Left lobe of liver (tissue), 2 donors: Measurements from ENCODE around the gene RASSF4. TPM values are rescaled to one million over a fixed set of nuclear protein-coding genes. Genes with fewer than 3 reads are reported as not detected.

Experiments
- ATAC-seq: fragments of 200-7000 bp; cut with Tn5 transposase; one replicate; pipeline ENCODE4 v1.9.1; 2020; ENCODE audit warnings: mild to moderate bottlenecking, moderate library complexity
- DNase-seq: peaks from one replicate; pipeline ENCODE4 v3.0.0-alpha.2; 2020; ENCODE audit warnings: low spot score
- total RNA-seq: library from RNA; stranded (reverse); gene quantifications from one replicate; pipeline ENCODE4 v1.2.1, GENCODE V29; 2021
- donor health status: DM: no; HTN: no; CAD: no; lungs with moderate emphysema.
- donor health status: DM: no; HTN: yes; CAD: no.

Gene RASSF4
- total RNA-seq, 1 donor from 2014 or later = 25.0 TPM

DNA sequence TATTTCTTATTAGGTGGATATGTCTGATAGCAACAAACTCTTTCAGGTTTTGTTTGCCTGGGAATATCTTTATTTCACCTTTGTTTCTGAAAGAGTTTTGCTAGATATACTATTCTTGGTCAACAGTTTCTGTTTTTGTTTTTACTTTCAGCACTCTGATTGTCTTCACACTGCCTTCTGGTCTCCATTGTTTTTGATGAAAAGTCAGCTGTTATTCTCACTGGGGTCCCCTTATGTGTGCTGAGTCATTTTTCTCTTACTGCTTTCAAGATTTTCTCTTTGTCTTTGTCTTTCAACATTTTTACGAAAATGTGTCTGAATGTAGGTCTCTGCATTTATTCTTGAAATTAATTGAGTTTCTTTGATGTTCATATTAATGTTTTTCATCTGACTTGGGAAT lies 15.2 kb upstream of the RASSF4 start:
- no peak for DNase-seq
- ATAC-seq = no peak

DNA sequence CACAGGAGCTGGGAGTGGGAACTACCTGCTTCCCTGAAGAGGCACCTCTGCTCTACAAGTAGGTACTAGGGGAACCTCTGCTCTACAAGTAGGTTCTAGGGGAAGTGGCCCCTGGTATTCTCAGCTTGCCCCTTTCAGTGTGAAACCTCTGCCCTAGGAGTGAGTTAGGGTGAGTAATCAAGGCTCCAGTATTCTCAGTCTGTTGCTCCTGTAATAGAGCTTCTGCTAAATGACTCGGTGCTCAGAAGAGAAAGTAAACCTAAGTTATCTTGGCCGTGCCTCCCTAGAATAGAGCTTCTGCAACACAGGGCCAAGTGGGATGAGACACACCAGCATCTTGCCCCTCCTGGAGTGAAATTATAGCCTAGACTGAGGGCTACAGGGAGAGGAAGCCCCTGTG lies 13.4 kb upstream of the RASSF4 start:
- ATAC-seq = peak; percentile 23
- no peak for DNase-seq

DNA sequence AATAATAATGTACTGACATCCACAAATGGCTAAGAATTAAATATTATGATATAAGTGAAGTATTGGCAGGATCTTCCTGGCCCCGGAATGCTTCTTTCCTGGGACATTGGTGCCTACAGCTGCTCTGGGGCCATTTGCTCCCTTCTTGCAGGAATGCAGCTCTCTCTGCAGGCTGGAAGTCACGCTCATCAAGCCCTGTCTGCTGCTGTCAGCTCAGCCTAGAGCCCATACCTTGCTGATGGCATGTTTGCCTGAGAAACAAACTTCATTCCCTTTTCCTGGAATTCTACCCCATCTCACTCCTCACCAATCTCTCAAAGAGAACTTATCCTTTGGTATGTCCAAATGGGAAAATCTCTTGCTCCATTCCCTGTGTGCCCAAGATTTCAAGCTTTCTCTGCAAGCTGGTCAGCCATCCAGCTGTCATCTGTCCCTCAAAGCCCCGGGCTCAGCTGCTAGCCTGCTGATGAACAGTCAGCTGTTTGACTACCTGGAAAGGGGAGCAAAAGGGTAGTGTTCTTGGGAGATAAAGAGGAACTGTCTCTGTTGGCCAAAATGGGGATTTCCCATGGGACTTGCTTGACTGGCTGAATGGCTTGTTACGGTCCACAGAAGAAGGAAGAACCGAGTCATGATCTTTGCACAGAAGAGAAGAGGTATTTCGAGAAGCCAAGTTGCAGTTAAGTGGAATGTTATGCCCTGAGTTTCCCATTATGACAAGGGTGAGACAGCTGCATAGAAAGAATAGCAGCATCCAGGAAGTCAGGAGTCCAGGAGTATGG lies 12.0 kb upstream of the RASSF4 start:
- ATAC-seq (no peak), DNase-seq (peak; percentile 26)

DNA sequence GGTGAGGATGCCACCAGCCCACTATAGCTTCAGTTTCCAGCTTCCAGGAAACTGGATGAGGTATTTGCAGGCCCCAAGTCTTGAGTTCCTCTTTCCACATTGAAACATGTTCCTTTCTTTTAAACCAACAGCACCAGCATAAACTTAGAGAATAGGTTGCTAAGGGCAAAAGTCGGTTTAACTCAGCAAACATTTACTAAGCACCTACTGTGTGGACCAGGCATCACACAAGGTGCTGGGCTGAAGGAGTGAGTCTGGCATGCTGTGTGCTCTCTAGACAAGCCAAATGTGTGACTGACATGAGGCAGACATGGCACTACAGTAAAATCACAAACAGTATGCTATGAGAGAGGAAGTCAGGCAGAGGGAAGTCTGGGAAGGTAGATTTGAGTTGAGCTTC lies 11.0 kb upstream of the RASSF4 start:
- DNase-seq (no peak), ATAC-seq (no peak)

DNA sequence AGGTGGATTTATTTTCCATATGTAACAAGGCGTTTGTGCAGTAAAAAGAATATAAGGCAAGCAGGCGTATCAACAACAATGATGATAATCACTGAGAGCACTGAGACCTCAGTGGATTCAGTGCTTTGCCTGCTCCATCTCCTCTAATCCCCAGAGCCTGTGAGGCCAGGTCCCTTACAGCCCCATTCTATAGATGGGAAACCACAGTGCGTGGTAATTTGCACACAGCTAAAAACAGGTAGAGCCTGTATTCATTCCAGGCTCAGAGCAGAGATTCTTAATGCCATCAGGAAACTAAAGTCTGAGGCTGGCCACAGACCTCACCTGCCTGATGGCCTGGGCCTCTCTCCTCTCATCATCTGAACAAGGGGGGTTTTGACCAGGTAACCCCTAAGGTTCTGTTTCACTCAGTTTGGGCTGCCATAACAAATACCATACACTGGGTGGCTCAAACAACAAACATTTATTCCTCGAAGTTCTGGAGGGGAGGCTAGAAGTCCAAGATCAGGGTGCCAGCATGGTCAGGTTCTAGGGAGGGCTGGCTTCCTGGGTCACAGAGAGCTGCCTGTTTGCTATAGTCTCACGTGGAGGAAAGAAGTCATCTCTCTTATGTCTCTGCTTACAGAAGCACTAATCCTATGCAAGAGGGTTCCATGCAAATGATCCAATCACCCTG lies 10.3 kb upstream of the RASSF4 start:
- ATAC-seq (no peak), DNase-seq (no peak)

DNA sequence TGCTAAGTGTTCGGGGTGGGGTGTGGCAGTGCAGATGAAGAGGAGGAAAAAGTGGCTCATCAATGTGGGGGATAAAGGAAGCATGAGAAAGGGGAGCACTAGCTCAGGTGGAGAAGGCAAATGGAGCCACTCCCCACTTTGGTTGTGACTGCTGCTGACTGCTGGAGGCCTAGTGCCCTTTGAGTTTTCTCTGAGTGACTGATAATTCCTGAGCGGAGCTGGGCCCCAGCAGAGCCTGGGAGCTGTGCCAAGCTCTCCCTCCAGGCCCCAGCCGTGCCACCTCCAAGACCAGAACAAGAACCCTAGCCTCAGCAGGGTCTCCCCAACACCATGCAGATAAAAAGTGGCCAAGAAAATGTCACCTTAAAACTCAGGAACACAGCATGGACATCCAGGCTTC lies 9.7 kb upstream of the RASSF4 start:
- ATAC-seq = no peak
- peak; percentile 27 for DNase-seq

DNA sequence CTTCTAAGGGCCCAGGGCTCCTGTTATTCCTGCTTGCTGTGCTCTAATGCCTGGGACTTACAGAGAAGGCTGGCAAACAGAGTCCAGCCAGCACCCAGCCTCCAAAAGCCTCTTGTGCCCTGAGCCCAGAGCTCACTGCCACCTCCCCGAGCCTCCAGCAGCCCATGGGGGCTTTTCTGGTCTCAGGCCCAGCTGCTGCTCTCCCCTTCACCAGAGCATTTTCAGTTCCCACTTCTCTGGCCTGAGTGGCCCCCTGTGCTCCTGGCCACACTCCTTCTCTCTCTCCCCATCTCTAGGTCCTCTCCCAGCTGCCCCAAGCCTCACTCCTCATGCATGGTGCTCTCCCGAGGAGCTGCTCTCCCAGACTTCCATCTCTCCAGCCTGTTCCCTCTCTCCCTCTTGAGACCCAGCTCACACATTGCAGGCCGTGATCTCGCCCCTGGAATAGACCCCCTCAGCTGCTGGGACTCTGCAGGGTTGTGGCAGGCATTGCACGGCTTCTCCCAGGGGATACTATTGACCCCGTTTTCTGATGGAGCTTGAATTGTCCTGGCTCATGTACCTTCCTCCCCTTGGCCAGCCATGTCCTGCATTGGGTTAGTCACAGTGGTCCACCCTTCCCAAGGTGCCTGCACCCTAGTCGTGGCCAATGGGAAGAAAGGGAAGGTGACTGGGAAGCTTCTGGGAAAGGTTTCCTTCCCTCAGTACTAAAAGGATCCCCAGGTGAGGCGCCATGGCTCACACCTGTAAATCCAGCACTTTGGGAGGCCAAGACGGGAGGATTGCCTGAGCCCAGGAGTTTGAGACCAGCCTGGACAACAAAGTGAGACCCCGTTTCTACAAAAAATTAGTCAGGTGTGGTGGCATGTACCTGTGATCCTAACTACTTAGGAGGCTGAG lies 9.0 kb upstream of the RASSF4 start:
- ATAC-seq (no peak), DNase-seq (peak; percentile 26)

DNA sequence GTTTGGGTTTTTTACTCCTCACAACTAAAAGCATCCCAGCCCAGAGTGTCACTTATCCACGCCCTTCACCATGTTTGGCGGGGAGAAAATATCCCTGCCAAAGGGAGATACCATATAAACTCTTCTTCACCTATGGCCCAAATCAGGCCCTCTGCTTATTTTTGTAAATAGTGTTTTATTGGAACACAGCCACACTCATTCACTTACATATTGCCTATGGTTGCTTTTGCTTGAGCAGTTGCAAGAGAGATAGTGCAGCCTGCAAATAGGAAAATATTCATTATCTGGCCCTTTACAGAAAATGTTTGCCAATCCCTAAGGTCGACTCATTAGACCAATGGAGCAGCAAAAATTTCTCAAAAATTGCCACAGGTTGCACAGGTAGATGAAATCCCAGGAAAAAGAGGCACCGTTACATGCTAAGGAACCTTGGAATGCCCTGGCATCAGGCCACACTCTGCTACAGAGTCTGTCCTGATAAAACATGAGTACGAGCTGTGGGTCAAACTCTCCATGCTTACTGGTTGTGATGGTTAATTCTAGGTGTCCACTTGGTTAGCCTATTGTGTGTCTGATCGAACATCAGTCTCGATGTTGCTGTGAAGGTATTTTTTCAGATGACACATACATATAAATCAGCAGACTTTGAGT lies 7.9 kb upstream of the RASSF4 start:
- no peak for DNase-seq
- no peak for ATAC-seq

DNA sequence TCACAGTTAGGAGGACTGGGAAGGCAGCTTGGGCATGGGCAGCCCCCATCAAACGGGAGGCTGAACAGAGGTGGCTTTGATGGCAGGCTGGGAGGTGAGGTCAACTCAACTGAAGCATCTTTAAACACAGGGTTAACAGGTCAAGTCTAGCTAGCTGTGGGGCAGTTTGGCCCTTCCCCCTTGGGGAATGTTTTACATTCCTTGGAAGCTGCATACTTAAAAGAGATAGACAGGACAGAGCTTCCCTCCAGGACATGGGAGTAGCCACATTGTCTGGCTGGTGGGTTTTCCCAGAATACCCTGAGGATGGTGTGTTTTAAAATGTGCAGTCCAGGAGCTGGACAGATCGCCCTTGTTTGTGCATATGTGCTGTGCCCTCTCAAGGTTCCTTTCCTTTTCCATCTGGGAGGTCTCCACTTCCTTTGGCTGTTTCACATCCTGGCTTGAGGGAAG lies 6.8 kb upstream of the RASSF4 start:
- ATAC-seq = no peak
- peak; percentile 26 for DNase-seq

DNA sequence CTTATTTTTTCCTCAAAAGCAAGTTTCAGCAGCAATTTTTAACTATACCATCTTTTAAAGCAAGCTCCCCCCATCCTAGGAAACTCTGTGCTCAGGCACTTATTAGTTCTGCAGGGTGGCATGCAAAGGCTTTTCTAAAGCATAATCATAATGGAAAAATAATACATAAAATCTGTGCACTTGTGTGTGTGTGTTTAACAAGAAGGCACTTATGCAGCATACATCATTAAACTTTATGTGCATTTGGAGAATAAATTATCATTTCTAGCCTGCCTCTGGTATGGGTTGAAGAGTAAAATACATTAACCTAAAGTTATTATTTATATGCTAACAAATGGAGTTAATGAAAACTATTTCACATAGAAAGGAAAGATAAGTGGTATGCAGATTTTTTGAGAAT lies 5.6 kb upstream of the RASSF4 start:
- no peak for ATAC-seq

DNA sequence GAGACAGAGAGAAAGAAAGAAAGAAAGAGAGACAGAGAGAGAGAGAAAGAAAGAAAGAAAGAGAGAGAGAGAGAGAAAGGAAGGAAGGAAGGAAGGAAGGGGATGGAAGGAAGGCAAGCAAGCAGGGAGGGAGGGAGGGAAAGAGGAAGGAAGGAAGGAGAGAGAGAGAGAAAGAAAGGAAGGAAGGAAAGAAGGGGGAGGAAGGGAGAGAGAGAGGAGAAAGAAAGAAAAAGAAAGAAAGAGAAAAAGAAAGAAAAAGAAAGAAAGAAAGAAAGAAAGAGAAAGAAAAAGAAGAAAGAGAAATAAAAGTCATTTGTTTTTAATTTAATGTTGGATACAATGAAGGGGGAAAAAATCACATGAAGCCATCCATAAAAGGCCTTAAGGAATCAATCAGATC lies 4.6 kb upstream of the RASSF4 start:
- ATAC-seq = no peak
- DNase-seq = no peak

More for the DNA sequence above, 5.6 kb upstream of the RASSF4 start:
- DNase-seq = no peak

DNA sequence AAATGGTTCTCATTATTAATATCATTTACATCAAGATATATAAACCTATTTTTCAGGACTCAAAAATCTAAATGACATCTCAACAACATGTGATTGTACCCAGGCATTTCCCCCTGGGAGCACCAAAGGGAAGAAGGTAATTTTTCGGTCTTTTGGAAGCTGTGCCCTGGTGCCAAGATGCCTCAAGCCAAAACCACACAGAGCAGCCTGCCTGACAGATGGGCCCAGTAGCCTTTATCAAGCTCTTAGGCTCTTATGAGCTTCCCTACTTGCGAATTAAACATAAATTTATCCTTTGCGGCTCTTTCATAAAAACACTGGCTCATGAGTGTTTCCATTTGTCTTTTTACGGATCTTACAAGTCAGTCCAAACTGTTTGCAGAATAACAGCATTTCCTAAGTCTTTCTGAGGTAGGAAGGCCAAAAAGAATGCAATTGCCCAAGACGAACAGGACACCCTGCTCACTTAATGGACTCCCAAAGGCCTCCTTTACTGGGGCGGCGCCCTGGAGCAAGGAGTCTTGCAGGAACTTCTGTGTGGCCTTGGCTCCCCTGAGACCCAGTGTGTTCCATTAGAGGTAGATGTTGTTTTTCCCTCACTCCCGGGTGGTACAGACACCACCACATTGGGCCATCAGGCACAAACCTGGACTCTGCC lies 4.1 kb upstream of the RASSF4 start:
- peak; percentile 34 for DNase-seq
- no peak for ATAC-seq

DNA sequence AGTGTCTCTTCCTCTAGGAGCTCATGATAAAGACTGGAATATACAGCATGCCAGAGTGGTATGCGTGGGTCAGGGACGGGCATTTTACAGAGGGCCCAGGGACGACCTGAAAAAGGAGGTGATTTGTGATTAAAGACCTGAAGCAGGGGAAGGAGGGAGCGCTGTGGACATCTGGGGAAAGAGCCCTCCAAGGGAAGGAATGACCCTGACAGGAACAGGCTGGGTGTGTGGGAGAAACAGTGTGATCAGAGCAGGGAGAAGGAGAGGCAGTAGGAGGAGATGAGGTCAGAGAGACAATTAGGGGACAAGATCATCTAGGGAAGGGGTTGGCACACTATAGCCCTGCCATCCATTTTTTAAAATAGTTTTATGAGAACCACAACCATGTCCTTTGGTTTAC lies 3.4 kb upstream of the RASSF4 start:
- DNase-seq = peak; percentile 33
- ATAC-seq = no peak

DNA sequence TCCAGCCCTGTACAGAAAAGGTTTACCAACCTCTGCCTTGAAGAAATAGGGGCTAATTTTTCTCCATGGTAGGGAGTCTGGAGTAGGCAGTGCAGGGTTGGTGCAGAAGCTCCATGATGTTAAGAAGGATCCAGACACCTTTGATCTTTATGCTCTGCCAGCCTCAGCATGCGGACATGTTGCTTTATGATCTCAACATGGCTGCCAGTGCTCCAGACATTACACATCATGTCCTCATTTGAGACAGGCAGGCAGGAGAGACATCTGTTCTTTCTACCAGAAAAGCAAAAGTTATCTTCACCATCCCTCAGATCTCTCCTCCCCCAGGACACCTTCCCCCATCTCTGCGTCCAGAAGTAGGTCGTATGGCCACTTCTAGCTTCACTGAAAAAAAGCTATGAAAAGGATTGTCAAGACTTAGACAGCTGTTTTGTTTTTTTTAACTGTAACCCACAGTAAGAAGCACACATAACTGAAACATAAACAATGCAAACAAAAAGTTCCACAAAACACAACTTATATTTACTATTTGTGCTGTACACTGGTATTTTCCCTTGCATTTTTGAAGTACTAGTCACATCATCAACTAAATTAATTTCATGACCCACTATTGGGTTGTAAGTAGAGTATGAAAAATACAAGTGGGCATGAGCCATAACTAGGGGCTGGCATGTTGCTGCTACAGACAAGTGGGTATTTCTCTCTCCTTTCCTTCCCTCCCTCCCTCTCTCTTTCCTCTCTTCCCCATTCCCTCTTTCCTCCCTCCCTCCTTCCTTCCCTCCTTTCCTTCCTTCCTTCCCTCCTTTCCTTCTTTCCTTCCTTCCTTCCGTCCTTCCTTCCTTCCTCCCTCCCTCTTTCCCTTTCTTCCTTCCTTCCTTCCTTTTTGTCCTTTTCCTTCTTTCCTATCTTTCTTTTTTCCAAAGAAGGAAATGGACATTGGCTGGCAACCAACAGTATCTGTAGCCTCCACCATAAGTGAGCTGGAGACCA lies 2.6 kb upstream of the RASSF4 start:
- DNase-seq (no peak), ATAC-seq (no peak)

DNA sequence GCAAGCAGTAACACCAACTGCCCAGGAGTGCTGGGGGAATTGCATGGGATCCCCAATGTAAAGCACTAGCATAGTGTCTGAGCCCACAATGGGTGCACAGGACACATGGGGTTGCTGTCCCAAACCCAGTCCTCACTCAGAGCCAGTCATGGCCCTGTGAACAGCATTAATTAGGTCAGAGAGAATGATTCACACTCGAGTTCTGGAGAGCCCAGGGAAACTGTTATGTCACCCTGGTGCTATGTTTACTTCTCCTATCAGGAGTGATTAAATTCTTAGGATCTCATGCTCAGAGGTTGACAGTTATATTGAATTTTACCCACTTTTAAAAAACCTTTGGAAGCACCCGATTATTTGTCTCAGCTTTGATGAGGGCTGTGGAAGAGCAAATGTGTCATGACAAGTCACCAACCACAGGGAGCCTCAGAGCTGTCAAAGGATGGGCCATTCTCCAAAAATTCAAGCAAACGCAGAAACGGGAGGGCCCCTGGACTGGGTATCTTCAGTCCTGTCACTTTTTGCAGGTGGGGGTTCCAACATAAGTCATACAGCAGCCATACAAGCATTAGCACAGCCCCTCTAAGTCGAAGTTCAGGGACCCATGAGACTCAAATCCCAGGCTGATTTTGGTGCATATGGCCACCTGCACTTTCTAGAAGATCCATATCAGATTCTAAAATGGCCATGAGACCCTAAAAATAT lies 1.3 kb upstream of the RASSF4 start:
- DNase-seq (peak; percentile 42), ATAC-seq (no peak)

DNA sequence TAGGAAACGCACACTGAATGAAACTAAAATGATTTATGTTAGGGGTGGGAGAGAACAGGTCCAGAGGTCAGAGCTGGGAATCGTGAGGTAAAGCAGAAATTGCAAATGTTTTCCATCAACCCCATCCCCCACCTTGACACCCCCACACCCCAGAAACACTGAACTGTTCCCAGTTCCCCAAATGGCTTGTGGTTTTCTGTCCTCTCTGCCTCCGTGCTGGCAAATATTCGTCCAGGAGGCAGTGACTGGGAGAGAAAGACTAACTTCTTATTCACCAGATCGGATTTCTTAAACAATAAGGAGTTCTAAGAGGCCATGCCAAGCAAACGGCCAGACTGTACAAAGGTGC lies 730 bp upstream of the RASSF4 start:
- DNase-seq (no peak), ATAC-seq (no peak)

DNA sequence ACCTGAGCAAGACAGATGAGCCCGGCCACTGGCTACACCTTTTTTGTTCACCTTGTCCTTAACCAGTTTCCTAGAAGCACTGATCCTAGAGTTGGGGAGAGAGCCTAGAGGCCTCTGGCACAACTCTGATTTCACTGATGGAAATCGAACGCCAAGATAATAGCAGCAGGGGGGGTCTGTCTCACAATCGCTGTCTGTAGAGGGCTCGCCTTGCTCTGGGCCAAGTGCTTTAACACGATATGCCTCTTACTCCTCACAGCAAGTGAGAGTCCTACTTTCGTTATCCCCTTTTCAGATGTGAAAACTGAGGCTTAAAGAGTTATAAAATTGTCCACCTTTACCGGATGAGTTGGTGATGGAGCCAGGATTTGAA lies 472 bp downstream of the RASSF4 start:
- DNase-seq = no peak
- ATAC-seq = no peak

DNA sequence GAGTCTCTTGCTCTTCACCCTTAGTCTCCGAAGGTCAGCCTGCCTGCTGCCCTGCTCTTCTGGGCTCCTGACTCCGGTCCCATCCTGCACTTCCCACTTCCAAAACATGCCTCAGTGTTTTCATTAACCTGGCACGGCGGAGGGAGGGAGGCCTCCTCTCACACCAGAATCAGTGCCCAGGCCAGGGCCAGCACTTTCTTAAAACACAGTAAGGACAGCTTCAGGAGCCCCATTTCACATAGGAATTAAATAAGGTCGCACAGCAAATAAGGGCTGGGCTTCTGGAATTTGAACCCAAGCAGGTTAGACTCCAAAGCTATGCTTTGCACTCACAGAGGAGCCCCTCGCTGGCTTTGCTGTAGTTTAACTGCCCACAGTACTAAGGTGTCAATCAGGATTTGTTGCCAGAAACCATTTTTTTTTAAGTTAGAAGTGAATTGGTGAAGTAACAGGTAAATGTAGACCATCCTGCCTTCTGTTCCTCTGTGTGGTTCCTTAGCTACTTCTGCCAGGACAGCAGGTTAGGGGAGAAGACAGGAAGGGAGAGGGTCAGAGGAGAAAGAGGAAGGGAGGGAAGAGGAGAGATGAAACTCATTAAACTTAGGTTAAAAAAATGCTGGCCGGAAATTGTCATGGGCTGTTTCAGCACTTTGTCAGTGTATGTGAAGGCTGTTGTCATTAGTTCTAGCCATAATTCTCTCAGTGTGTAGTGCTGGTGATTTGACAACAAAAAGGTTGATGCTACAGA lies 1.1 kb downstream of the RASSF4 start:
- ATAC-seq (no peak), DNase-seq (peak; percentile 49)
